HG02973 (cell line): Measurements from ENCODE around the gene CNOT8.

Experiments
- ATAC-seq: cut with Tn5 transposase; IDR thresholded peaks from one replicate; pipeline ENCODE4 v1.9.1; 2021; ENCODE audit warnings: moderate library complexity; ENCODE audit not compliant: unreplicated experiment

The CNOT8 gene

GRCh38 chr5:154916874-154917273 is 58.4 kb downstream of the CNOT8 start:
- ATAC-seq = no peak

DNA sequence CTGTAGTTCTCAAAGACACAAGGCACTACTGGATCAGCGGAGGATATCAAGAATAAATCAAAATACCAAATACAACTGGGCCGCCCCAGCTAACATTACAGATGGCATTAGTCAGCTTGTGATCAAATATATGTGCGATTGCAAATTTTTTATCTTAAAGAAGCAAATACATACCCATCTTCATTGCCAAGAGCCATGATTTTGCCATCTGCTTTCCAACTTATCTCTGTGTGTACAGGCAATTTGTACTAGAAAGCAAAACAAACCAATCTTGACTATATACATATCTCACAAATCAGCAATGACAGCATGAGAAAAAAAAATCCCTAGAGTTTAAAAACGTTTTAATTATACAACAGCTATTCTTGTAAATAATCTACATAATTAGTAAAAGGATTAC is 59.3 kb downstream of the CNOT8 start:
- no peak for ATAC-seq

DNA sequence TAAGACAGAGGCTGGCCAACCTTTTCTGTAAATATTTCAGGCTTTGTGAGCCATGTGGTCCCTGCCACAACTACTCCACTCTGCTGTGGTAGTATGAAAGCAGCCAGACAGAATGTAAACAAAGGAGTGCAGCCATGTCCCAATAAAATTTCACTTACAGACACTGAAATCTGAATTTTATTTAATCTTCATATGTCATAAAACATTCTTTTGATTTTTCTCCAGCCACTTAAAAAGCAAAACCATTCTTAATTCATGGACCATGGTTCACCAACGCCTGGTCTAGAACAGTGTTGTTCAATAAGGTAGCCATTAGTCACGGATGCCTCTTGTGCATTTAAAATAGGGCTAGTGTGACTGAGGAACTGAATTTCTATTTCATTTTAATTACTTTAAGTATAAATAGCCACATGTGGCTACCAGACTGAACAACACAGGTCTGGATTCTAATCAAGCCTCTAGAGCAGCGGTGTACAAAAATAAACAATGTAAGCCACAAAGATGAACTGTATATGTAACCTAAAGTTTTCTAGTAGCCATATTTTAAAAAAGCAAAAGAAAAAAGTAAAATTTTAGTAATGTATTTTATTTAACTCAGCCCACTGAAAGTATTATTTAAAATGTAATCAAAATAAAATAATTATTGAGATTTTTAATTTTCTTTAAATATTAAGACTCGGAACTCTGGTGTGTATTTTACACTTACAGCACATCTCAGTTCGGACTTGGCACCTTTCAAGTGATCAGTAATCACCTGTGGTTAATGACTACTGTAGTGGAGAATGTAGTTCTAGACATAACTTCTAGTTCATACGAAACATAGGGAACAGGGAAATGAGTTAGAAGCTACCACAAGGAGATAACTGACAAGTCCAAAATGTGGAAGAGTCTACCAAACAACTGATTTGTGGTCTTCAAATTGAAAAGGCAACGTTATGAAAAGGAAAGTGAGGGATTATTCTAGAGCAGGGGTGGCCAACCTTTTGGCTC is 65.3 kb downstream of the CNOT8 start:
- no peak for ATAC-seq
